HG03039 (cell line): ENCODE data around the gene NT5DC1.

ENCODE experiments used
- ATAC-seq: cut with Tn5 transposase; IDR thresholded peaks from one replicate; pipeline ENCODE4 v1.9.1; 2021; ENCODE audit warnings: mild to moderate bottlenecking, moderate library complexity; ENCODE audit not compliant: unreplicated experiment

NT5DC1 gene

DNA sequence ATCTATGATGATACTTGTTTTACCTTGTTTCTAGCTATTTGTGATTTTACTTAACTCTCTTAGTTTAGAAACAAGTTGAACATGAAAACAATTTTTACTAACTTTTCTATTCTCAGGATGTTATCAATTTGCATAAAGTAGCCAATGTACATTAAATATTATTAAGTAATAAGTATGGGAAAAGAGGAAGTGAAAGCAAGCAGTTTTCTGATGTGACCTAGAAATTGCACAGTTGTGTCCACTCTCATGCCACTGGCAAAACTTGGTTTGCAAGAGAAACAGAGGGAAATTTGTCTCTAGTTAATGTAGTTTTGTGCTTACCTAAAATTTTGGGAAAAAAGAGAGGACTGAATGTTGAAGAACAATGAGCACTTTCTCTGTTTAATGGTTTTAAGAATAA, 198.3 kb downstream of the NT5DC1 start:
- ATAC-seq = no peak
